ENCODE results near the gene CECR2.

GRCh38 chr22:17566776-17567175 is 197.5 kb downstream of the CECR2 start:
- no peak for TF ChIP-seq POLR2A (IDR thresholded peaks at IDR 0.05)
- no peak for TF ChIP-seq CTCF (IDR thresholded peaks at IDR 0.05)
- TF ChIP-seq EP300 (IDR thresholded peaks at IDR 0.05), result no peak
